ENCODE results near the gene NSMCE1.

Gene NSMCE1

GRCh38 chr16:27311448-27311830, 42.9 kb upstream of the NSMCE1 start:
- TF ChIP-seq, protein P1, sequence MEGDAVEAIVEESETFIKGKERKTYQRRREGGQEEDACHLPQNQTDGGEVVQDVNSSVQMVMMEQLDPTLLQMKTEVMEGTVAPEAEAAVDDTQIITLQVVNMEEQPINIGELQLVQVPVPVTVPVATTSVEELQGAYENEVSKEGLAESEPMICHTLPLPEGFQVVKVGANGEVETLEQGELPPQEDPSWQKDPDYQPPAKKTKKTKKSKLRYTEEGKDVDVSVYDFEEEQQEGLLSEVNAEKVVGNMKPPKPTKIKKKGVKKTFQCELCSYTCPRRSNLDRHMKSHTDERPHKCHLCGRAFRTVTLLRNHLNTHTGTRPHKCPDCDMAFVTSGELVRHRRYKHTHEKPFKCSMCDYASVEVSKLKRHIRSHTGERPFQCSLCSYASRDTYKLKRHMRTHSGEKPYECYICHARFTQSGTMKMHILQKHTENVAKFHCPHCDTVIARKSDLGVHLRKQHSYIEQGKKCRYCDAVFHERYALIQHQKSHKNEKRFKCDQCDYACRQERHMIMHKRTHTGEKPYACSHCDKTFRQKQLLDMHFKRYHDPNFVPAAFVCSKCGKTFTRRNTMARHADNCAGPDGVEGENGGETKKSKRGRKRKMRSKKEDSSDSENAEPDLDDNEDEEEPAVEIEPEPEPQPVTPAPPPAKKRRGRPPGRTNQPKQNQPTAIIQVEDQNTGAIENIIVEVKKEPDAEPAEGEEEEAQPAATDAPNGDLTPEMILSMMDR (IDR thresholded peaks at IDR 0.05) = no peak
- Mint-ChIP-seq H3K4me3 (peak overlapping the region; percentile 17), H3K27me3 (ENCODE audit: low read depth, poor library complexity) (peaks cover 13% of the 10 kb centered on the region), H3K9me3 (peaks cover 12% of the 10 kb centered on the region), H3K4me1 (peaks cover 33% of the 10 kb centered on the region), H3K36me3 (ENCODE audit: low read depth) (no peaks in the 10 kb centered on the region), H3K27ac (peak overlapping the region; percentile 57)
- no peak for DNase-seq

GRCh38 chr16:27310576-27311447, 42.2 kb upstream of the NSMCE1 start:
- peaks cover 18% of the 10 kb centered on the region for H3K9me3 Mint-ChIP-seq
- peak overlapping the region; percentile 57 for H3K27ac Mint-ChIP-seq
- no peak overlapping the region for H3K4me3 Mint-ChIP-seq
- peaks cover 36% of the 10 kb centered on the region for H3K4me1 Mint-ChIP-seq
- no peak for DNase-seq
- no peaks in the 10 kb centered on the region for H3K36me3 Mint-ChIP-seq (ENCODE audit: low read depth)
- TF ChIP-seq, protein P1 (IDR thresholded peaks at IDR 0.05) = no peak
- peaks cover 8% of the 10 kb centered on the region for H3K27me3 Mint-ChIP-seq (ENCODE audit: low read depth, poor library complexity)

- H3K36me3 Mint-ChIP-seq (ENCODE audit: low read depth) = no peaks in the 10 kb centered on the region
- no peaks in the 10 kb centered on the region for H3K27me3 Mint-ChIP-seq (ENCODE audit: low read depth, poor library complexity)
- H3K4me3 Mint-ChIP-seq = no peak overlapping the region
- peaks cover 40% of the 10 kb centered on the region for H3K4me1 Mint-ChIP-seq
- H3K9me3 Mint-ChIP-seq = peaks cover 21% of the 10 kb centered on the region
- H3K27ac Mint-ChIP-seq = no peak overlapping the region
- TF ChIP-seq, protein P1 (IDR thresholded peaks at IDR 0.05) = no peak
- no peak for DNase-seq
These were observed 40.2 kb upstream of the NSMCE1 start for GRCh38 chr16:27308792-27309191.

DNA sequence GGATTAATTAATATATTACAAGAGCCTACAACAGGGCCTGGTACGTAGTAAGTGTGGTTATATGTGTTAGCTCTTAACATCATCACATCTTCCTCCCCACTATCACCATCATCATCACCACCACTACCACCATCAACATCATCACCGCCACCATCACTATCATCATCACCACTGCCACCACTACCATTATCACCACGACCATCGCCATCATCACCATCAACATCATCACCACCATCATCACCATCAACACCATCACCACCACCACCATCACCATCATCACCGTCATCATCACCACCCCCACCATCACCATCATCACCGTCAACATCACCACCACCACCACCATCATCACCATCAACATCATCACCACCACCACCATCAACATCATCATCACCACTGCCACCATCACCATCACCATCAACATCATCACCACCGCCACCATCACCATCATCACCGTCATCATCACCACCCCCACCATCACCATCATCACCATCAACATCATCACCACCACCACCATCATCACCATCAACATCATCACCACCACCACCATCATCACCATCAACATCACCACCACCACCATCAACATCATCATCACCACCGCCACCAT, 37.4 kb upstream of the NSMCE1 start:
- TF ChIP-seq, protein P1 (IDR thresholded peaks at IDR 0.05) = no peak
- no peaks in the 10 kb centered on the region for H3K36me3 Mint-ChIP-seq (ENCODE audit: low read depth)
- H3K27me3 Mint-ChIP-seq (ENCODE audit: low read depth, poor library complexity) = peaks cover 3% of the 10 kb centered on the region
- H3K4me3 Mint-ChIP-seq = no peak overlapping the region
- DNase-seq = no peak
- H3K9me3 Mint-ChIP-seq = peaks cover 21% of the 10 kb centered on the region
- H3K4me1 Mint-ChIP-seq = peaks cover 19% of the 10 kb centered on the region
- H3K27ac Mint-ChIP-seq = no peak overlapping the region

- H3K9me3 Mint-ChIP-seq = peaks cover 21% of the 10 kb centered on the region
- H3K4me1 Mint-ChIP-seq = peaks cover 17% of the 10 kb centered on the region
- H3K27ac Mint-ChIP-seq = peak overlapping the region; percentile 47
- DNase-seq = no peak
- TF ChIP-seq, protein P1 (IDR thresholded peaks at IDR 0.05) = no peak
- no peak overlapping the region for H3K4me3 Mint-ChIP-seq
- peaks cover 3% of the 10 kb centered on the region for H3K27me3 Mint-ChIP-seq (ENCODE audit: low read depth, poor library complexity)
- H3K36me3 Mint-ChIP-seq (ENCODE audit: low read depth) = no peaks in the 10 kb centered on the region
These were observed 36.5 kb upstream of the NSMCE1 start for GRCh38 chr16:27304881-27305745.

Measured in nephron progenitor cell (in vitro differentiated cells).